HG03095 (cell line): ENCODE data around the gene SMIM12.

Source experiments
- ATAC-seq: cut with Tn5 transposase; IDR thresholded peaks from one replicate; pipeline ENCODE4 v1.9.1; 2021; ENCODE audit warnings: moderate library complexity; ENCODE audit not compliant: unreplicated experiment

Gene SMIM12

GRCh38 chr1:34874296-34874952, 14.9 kb upstream of the SMIM12 start:
- ATAC-seq: no peak

GRCh38 chr1:34872133-34872503, 12.6 kb upstream of the SMIM12 start:
- no peak for ATAC-seq

GRCh38 chr1:34871443-34872132, 12.0 kb upstream of the SMIM12 start:
- ATAC-seq: no peak

- no peak for ATAC-seq
Measured at GRCh38 chr1:34870395-34870794, 10.8 kb upstream of the SMIM12 start.

- ATAC-seq: no peak
Measured at GRCh38 chr1:34869760-34870159, 10.2 kb upstream of the SMIM12 start.

GRCh38 chr1:34868230-34869049, 8.9 kb upstream of the SMIM12 start:
- ATAC-seq: no peak

GRCh38 chr1:34867415-34867814, 7.9 kb upstream of the SMIM12 start:
- ATAC-seq: no peak

GRCh38 chr1:34866762-34867109, 7.2 kb upstream of the SMIM12 start:
- ATAC-seq: peak; percentile 3

- ATAC-seq: peak; percentile 64
Measured at GRCh38 chr1:34865981-34866761, 6.6 kb upstream of the SMIM12 start.

GRCh38 chr1:34865573-34865972, 6.0 kb upstream of the SMIM12 start:
- no peak for ATAC-seq

GRCh38 chr1:34864759-34865158, 5.2 kb upstream of the SMIM12 start:
- ATAC-seq: no peak

GRCh38 chr1:34863501-34863900, 4.0 kb upstream of the SMIM12 start:
- ATAC-seq: no peak

GRCh38 chr1:34858901-34859445, 576 bp downstream of the SMIM12 start:
- ATAC-seq: no peak

- ATAC-seq: no peak
Measured at GRCh38 chr1:34856697-34857096, 2.9 kb downstream of the SMIM12 start.

- peak; percentile 83 for ATAC-seq
Measured at GRCh38 chr1:34852677-34853217, 6.8 kb downstream of the SMIM12 start.

GRCh38 chr1:34851431-34852105, 8.0 kb downstream of the SMIM12 start:
- no peak for ATAC-seq

GRCh38 chr1:34850382-34850781, 9.2 kb downstream of the SMIM12 start:
- ATAC-seq: no peak

GRCh38 chr1:34847094-34847493, 12.5 kb downstream of the SMIM12 start:
- no peak for ATAC-seq

GRCh38 chr1:34846265-34846664, 13.3 kb downstream of the SMIM12 start:
- ATAC-seq: no peak
